GM18505 (cell line): ENCODE results near the gene KCNG4.
"Not testable (repeated sequence)": the region's sequence is repeated elsewhere in the genome, so short reads cannot be mapped to it uniquely, and the experiment has no call there.

ENCODE experiments used
- ATAC-seq: cut with Tn5 transposase; IDR thresholded peaks from one replicate; pipeline ENCODE4 v1.9.1; 2021; ENCODE audit not compliant: unreplicated experiment
- POLR2A ChIP-seq: IDR thresholded peaks from 4 replicates; pipeline ENCODE4 v1.6.1; 2011; ENCODE audit warnings: borderline replicate concordance; ENCODE audit not compliant: insufficient read depth, insufficient read length; ENCODE audit errors: extremely low read depth

Gene KCNG4

DNA sequence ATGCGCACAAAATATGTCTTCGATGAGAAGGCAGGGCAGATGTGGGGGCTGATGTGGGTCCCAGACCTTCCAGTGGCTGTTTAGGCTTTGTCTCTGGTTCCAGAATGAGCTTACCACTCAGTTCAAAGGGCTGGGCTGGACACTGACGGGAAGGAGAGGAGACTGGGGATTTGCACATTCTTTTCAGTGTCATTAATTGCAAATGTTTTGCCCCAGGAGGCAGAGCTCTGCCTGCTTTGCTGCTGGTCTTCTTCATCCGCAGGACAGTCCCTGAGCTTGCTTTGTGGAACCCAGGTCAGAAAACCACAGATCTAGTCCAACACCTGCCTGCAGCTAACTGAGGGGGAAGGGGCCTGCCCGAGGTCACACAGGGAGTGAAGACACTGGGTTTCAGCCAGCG, 20.9 kb downstream of the KCNG4 start:
- TF ChIP-seq POLR2A, result no peak
- ATAC-seq, result no peak

DNA sequence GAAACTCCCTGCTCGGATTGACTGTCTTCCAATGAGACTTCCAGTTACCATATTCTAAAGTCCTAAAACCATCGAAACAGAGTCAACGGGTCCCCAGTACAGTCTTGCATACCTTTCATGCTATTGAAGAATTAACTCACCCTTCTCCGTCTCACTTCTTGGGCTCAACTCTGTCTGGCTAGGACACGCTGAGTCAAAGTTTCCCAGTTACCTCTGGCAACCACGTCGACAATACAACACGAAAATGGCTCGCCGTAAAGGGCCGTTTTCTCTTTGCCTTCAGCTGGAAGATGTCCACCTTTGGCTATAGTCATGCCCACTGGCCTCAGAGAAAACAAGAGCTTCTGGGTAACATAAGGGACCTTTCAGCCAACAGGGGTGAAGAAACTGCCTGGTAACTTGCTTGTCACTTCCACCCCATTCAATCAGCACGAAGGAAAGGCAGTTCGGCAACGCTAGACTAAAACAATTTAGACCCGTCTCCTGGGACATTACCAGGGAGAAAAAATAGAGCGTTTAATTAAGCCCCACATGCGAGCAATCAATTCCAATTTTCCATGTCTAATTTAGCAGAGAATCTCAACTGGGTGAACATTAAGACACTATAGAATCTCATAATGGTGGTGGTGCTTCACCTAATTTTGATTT, 21.5 kb downstream of the KCNG4 start:
- no peak for TF ChIP-seq POLR2A
- ATAC-seq, result no peak

DNA sequence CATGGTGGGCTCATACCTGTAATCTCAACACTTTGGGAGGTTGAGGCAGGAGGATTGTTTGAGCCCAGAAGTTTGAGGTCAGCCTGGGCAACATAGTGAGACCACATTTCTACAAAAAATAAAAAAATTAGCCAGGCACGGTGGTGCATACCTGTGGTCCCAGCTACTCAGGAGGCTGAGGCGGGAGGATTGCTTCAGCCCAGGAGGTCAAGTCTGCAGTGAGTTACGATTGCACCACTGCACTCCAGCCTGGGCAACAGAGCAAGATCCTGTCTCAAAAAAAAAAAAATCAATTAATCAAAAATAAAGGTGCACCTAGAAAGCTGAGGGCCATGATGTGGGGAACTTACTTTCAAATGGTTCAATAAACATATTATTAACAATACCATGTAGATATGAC, 23.7 kb downstream of the KCNG4 start:
- ATAC-seq, result not testable (repeated sequence)

DNA sequence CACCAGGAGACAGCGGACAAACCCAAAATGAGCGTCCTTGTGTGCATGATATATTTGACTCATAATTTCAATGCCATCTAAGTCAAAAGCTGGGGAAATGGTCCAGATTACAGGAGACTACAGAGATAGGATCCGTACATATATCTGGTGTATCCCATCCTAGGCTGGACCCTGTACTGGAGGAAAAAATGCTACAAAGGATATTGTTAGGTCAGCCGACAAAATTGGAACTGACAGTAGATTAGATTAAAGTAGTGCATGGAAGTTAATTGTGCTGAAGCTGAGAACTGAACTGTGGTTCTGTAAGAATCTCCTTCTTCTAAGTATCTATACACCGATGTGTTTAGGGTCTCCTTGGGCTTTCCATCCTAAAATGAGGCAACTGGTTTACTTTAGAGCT, 24.3 kb downstream of the KCNG4 start:
- ATAC-seq, result no peak

DNA sequence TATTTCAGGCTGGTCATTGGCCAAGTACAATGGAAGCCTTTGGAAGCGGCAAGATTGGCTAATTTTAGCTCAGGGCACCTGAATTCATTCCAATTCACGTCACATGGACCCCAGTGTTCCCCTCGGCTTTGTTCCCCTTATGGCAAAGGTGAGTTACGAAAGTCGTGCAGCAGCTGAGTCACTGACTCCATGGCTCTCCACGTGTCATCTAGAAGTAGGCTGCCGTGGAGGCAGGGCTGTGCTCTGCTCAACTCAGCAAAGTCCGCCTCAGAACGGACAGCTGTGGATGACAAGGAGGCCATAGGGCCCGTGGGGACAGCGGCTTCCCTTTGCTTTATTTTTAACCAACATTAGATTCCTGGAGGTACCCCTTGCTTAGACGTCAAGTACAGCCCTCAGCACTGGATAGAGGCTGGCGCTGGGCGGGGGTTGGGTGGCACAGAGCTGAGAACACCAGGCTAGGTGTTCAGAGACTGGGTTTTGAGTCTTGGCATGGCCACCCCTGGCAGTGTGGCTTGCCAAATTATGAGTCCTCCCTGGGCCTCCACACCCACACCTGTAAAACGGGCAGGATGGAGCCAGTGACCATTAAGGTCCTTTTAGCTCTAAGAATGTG, 25.3 kb downstream of the KCNG4 start:
- ATAC-seq, result no peak
- no peak for TF ChIP-seq POLR2A

More for the DNA sequence above, 24.3 kb downstream of the KCNG4 start:
- no peak for TF ChIP-seq POLR2A

DNA sequence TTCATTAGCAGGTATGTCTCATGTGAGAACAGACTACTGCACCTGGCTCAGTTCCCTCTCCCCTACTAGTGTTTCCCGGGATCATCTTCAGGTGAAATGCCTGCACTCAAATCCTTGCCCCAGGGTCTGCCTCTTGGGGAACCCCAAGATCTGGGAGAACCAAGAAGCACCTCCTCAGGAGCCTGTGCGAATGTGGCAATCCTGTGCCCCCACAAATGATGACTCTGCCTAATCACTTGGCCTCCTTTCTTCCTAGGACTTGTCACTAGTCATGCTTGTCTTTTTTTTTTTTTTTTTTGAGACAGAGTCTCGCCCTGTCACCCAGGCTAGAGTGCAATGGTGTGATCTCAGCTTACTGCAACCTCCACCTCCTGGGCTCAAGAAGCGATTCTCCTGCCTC, 27.2 kb downstream of the KCNG4 start:
- no peak for TF ChIP-seq POLR2A
- ATAC-seq, result no peak

DNA sequence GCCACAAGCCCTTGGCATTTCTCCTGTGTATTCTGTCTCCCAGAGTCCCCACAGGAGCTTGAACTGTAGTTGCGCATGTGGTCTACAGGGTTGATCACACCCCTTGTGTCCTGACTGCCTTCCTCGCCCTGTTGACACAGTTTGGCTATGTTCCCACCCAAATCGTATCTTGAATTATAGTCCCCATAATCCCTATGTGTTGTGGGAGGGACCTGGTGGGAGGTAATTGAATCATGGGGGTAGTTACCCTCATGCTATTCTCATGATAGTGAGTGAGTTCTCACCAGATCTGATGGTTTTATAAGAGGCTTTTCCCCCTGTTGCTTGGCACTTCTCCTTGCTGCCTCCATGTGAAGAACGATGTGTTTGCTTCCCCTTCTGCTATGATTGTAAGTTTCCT, 27.7 kb downstream of the KCNG4 start:
- ATAC-seq, result no peak
- no peak for TF ChIP-seq POLR2A

DNA sequence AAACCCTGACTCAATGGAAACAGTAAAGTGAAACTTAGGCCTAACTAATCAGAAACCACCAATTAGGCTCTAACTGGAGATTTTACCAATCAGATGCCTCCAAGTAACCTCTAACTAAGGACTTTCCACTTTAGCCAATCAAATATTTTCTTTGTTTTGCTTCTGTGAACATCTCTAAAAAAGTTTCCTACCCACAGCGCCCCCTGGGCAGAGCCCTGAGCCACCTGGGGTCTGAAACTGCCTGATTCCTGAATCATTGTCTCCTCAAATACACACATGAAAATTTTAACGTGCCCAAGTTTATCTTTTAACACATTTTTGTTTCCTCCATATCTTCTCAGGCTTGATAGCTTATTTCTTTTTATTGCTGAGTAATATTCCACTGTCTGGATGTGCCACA, 29.8 kb downstream of the KCNG4 start:
- ATAC-seq, result no peak
- no peak for TF ChIP-seq POLR2A

DNA sequence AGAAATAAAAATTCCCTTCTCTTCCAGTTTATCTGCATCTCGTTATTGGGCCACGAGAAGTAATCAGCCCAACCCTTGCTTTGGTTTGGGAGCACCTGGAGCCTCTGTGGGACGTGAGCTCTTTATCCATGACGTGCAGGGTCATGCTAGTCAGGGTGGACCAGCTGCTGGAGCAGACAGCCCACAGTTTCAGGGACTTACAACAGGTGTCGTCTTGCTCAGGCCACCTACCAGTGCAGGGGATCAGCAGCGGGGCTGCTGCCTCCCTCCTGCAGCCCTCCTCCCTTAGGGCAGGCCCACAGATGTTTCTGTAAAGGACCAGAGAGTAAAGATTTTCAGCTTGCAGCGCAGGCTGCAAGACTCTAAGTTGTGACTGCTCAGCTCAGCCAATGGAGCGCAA, 31.9 kb downstream of the KCNG4 start:
- ATAC-seq, result no peak
- no peak for TF ChIP-seq POLR2A

DNA sequence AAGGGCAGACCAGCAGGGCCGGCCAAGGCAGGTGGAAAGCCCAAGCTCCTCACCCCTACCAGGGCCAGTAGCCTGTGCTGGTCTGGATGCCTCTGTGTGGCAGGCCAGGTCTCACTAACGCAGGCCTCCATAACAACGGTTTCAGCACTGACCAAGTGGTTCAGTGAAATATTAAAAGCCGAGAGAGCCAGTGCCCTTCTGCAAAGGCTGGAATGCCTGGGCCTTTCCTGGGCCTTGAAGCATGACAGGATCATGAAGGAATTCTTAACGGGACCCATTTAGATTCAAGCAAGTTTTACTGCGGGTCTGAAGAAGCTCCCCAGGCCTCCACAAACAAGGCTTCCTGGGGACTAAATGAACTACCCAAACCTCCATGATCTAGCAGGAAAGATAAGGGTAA, 32.6 kb downstream of the KCNG4 start:
- ATAC-seq, result no peak
- no peak for TF ChIP-seq POLR2A

DNA sequence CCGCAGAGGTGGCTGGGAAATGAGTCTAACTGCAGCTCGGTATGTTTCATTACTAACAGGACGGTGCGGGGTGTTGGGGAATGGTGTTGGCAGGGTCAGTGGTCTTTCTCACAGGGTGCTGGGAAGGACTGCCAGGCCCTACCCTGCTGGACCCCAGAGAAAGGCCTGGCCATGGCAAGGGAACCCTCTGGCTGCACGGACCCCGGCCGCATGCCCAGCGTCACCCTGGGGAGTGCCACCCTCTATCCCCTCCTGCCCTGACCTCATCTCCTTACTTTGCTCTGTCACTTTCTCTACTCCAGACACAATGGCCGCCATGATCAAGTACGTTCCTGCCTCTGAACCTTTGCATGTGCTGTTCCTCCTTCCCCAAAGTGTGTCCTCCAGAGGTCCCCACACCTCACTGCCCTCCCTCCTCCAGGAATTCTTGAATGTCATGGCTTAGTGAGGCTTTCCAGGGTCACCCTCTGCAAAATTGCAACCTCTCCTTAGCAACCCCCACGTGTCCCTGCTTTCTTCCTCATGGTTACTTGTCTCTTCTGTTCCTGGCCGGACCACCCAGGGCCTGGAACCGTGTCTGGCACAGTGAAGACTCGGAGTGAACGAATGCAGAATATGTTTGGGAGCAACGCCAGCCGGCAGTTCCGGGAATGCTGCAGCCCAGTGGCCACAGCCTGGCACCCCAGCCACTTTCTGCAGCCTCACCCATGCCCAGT, 33.7 kb downstream of the KCNG4 start:
- no peak for TF ChIP-seq POLR2A
- no peak for ATAC-seq

DNA sequence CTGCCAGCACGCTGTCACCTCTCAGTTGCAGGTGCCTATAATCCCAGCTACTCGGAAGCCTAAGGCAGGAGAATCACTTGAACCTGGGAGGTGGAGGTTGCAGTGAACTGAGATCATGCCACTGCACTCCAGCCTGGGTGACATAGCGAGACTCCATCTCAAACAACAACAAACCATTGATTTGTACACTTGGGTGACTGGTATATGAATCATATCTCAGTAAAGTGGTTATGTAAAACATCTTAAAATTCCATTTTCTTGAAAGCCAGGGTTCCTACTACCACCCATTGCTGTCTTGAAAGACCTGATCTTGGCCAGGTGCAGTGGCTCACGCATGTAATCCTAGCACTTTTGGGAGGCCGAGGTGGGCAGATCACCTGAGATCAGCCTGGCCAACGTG, 34.7 kb downstream of the KCNG4 start:
- not testable (repeated sequence) for ATAC-seq

DNA sequence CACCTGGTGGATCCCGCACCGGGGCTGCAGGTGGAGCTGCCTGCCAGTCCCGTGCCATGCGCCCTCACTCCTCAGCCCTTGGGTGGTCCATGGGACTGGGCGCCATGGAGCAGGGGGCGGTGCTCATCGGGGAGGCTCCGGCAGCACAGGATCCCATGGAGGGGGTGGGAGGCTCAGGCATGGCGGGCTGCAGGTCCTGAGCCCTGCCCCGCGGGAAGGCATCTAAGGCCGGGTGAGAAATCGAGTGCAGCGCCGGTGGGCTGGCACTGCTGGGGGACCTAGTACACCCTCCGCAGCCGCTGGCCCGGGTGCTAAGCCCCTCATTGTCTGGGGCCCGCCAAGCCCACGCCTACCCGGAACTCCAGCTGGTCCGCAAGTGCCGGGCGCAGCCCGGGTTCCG, 35.3 kb downstream of the KCNG4 start:
- not testable (repeated sequence) for ATAC-seq

DNA sequence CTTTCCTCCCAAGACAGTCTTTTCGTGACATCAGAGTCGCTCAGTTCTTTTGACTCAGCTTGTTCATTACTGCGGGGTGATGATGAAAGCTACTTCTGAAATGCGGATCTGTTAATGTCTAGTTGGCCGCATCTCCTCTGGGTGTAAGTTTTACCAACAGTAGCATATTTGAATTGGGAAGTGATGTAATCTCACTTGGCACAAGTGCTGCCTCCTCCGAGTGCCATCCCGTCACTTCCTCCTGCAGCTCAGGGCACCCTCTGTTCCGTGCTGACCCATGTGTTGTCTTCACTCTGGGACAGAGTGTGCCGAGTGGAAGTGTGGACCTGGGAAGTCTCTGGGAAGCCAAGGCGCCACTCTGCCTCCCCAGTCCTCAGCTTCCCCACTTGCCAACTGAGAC, 40.0 kb downstream of the KCNG4 start:
- no peak for ATAC-seq
- TF ChIP-seq POLR2A, result no peak
